ENCODE data around the gene AURKA.
"Not testable (repeated sequence)": the region's sequence is repeated elsewhere in the genome, so short reads cannot be mapped to it uniquely, and the experiment has no call there.

AURKA gene

DNA sequence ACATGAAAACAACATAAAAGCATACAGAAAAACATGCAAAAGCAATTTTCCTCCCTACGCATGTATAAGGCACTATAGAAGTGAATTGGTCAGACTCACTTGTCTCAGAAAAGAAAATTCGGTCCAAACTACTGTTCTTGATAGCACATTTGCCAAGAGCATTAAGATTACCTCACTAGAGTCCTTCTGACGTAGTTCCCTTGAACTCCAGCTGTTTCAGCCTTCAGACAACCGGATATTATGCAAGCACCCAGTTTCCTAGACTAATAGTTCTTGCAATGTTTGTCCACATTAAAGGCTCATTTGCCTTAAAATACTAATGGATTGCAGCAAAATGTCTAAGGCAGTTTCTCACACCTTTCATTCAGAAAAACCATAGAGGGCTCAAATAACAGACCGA lies 17.5 kb upstream of the AURKA start:
- DNase-seq (ENCODE audit: low read depth in 2 of 2), result peak; percentile 90 to 96
- TF ChIP-seq, protein P1, sequence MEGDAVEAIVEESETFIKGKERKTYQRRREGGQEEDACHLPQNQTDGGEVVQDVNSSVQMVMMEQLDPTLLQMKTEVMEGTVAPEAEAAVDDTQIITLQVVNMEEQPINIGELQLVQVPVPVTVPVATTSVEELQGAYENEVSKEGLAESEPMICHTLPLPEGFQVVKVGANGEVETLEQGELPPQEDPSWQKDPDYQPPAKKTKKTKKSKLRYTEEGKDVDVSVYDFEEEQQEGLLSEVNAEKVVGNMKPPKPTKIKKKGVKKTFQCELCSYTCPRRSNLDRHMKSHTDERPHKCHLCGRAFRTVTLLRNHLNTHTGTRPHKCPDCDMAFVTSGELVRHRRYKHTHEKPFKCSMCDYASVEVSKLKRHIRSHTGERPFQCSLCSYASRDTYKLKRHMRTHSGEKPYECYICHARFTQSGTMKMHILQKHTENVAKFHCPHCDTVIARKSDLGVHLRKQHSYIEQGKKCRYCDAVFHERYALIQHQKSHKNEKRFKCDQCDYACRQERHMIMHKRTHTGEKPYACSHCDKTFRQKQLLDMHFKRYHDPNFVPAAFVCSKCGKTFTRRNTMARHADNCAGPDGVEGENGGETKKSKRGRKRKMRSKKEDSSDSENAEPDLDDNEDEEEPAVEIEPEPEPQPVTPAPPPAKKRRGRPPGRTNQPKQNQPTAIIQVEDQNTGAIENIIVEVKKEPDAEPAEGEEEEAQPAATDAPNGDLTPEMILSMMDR (IDR thresholded peaks at IDR 0.05; ENCODE audit: low read depth, low read length), result no peak
- no peak overlapping the region for H3K4me3 ChIP-seq (replicated peaks in 1 of 2; ENCODE audit: low read depth in 2 of 2, low read length in 2 of 2)

DNA sequence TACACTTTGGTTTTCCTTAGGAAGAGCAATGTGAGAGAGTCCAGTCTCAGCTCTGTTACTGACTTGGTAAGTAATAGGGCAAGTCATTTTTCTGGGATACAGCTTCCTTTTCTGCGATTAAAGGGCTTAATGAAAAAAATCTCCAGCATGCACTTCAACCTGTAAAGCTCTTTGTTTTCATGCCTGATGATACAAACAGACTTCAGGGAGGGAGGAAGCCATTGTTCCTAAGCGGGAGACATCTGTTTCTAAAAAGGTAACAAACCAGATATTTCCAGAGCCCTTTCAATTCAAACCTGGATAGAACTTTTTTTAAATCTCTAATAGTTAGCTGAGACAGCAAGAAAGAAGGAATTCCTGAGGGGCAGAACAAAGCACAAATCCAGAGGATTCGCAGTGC lies 14.9 kb upstream of the AURKA start:
- DNase-seq (ENCODE audit: low read depth in 2 of 2), result no peak
- H3K4me3 ChIP-seq (replicated peaks in 1 of 2; ENCODE audit: low read depth in 2 of 2, low read length in 2 of 2), result no peak overlapping the region
- TF ChIP-seq, protein P1 (IDR thresholded peaks at IDR 0.05; ENCODE audit: low read depth, low read length), result no peak

DNA sequence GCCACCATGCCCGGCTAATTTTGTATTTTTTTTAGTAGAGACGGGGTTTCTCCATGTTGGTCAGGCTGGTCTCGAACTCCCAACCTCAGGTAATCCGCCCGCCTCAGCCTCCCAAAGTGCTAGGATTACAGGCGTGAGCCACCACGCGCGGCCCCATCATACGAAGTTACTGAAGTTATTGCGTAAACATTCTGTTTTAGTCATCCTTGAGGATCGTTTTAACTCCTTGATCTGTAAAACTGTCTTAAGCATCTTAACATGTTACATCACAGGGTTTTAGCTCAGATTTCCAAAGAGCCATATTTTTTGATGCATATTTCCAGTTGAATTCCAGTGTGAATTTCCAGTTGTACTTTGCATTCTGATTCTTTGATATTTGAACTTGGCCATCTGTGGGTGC lies 13.3 kb upstream of the AURKA start:
- H3K4me3 ChIP-seq (replicated peaks in 1 of 2; ENCODE audit: low read depth in 2 of 2, low read length in 2 of 2); DNase-seq (ENCODE audit: low read depth in 2 of 2): not testable (repeated sequence)

DNA sequence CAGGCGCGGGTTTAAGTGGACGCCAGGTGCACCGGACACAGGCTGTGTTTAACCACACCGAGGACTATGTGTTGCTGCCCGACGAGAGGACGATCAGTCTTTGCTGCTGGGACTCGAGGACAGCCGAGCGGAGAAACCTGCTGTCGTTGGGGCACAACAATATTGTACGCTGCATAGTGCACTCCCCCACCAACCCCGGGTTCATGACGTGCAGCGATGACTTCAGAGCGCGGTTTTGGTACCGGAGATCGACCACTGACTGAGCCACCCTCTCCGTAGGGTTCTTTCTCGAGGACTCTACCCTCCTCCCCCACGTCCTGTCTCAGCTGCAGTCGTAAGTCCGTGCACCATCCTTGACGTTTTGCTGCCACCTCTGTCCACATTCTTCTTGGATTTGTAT lies 11.4 kb upstream of the AURKA start:
- no peak for DNase-seq (ENCODE audit: low read depth in 2 of 2)
- no peak overlapping the region for H3K4me3 ChIP-seq (replicated peaks in 1 of 2; ENCODE audit: low read depth in 2 of 2, low read length in 2 of 2)
- TF ChIP-seq, protein P1 (IDR thresholded peaks at IDR 0.05; ENCODE audit: low read depth, low read length), result no peak

DNA sequence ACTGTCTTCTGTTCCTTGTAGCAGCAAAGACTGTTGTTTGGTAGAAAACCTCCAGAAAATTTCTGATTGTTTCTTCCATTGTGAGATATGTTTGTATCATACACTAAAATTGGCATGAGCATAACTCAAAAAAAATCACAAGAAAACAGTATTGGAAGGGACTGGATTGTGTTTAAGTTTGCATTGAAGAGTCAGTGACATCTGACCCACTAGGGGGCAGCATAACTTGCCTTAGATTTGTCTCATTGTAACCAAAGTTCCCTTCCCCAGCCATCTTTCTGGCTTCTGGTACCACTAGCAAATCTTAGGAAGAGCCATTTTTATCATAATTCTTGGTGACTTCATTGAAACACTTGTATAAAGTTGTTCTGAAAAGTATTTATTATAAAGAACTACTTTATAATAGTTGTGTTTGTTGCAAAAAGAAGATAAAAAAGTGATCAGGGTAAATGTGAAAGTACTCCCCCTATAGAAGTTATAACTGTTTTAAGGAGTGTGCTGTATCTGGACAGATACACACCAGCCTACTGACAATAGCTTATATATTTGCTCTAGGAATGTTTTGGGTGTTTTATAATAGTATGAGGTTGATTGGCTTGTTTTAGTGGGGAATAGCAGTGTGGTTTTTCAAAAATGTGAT lies 8.1 kb upstream of the AURKA start:
- TF ChIP-seq, protein P1 (IDR thresholded peaks at IDR 0.05; ENCODE audit: low read depth, low read length), result peak; percentile 77
- no peak overlapping the region for H3K4me3 ChIP-seq (replicated peaks in 1 of 2; ENCODE audit: low read depth in 2 of 2, low read length in 2 of 2)
- DNase-seq (ENCODE audit: low read depth in 2 of 2), result peak; percentile 89 to 91

DNA sequence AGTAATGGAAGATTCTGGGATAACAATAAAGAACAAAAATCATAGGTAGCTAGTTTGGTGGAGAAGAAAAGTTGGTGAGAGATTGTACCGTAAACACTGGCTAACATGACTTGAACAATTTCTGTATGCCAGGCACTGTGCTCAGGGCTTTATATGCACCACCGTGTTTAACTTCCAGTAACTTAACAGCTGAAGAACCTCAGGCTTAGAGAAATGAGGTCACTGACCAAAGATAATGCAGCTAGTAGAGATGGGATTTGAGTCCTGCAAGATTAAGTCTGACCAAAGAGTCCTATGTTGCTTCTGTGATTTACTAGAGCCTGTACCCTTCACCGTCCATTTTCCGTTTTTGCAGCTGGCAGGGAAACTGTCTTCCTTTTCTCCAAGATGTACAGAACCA lies 3.2 kb upstream of the AURKA start:
- TF ChIP-seq, protein P1 (IDR thresholded peaks at IDR 0.05; ENCODE audit: low read depth, low read length), result no peak
- no peak for DNase-seq (ENCODE audit: low read depth in 2 of 2)
- H3K4me3 ChIP-seq (replicated peaks in 1 of 2; ENCODE audit: low read depth in 2 of 2, low read length in 2 of 2), result no peak overlapping the region

DNA sequence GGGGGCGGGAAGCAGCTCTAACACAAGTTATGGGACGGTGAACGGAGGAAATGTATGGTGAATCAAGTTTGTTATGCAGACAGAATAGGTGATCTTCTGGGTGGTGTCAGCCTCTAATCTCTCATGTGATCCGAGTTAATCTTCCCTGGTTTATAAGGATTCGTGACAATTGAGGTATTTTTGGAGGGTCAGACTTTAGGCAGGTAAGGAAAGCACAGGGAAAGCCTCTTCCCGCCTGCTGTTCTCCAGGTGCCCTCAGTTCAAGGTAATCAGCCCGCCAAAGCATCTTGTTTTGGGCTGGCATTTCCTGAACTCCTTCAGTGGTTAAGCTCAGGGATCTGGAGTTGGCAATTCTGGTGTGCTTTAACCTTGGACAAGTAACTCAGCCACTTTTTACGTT lies 1.6 kb upstream of the AURKA start:
- no peak for DNase-seq (ENCODE audit: low read depth in 2 of 2)
- TF ChIP-seq, protein P1 (IDR thresholded peaks at IDR 0.05; ENCODE audit: low read depth, low read length), result no peak
- H3K4me3 ChIP-seq (replicated peaks in 1 of 2; ENCODE audit: low read depth in 2 of 2, low read length in 2 of 2), result peak overlapping the region; percentile 65 to 94

Measured in cardiac fibroblast (primary cell).